Measurements from ENCODE around the gene FAIM. TPM values are rescaled to one million over a fixed set of nuclear protein-coding genes. Genes with fewer than 3 reads are reported as not detected.

The FAIM gene
- polyA plus RNA-seq (2012; rRNA removed), result 3.0 and 3.1 TPM in 2 replicates
- polyA plus RNA-seq (2012; cell fraction: cytosol; rRNA removed), result 5.3 and 8.9 TPM in 2 replicates
- 0.87 and 1.4 TPM in 2 replicates for polyA plus RNA-seq (2012; cell fraction: nucleus; rRNA removed)

DNA sequence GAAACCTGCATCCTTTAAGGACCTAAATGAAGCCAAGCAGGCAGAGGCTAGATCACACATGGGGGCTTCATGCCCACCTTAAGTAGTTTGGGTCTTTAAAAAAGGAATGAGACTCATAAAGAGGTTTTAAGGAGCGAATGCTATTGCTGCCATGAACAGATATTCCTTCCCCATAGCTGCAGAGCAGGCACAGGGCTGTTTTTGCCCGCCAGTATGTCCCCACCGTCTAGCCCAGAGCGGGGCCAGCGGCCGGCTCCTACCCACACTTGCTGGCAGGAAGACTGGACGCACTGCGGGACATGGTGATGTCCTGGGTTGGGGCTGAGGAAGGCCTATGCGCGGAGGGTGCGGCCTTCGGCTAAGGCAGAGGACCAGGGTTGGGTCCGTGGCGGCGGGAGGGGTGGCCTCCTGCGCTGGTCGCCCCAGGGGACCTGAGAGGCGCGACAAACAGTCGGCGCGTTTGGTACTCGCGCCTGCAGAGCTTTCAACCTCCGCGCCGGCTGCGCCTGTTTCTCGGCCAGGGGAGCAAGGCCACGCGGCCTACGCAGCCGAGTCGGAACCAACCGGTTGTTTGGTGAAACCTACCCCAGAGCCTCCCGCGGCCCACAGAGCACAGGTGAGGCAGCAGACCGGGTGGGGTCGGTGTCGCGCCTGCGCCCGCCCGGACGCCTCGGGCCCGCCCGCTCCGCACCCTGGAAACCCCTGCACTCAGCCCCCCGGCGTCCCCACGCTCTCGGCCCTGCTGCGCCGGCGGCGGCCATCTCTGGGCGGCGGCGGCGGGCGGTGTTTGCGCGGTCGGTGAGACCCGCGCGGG, at the start of gene FAIM:
TSS of gene FAIM (plus strand) at position 450 of the 814 bp plus-strand sequence. CDS start 10,956 bp downstream, outside the sequence.
- Histone ChIP-seq H3K9me3 (no peaks in the 10 kb centered on the region), H4K20me1 (ENCODE audit: insufficient read depth) (no peaks in the 10 kb centered on the region), H3K9ac (peak within 1 kb of the TSS; percentile 89), H3K4me2 (peak within 1 kb of the TSS; percentile 75), H3K27me3 (ENCODE audit: insufficient read depth) (no peaks in the 10 kb centered on the region), H2AFZ (ENCODE audit: low read depth) (peak within 1 kb of the TSS; percentile 92), H3F3A (replicated peaks; ENCODE audit: insufficient read depth) (no peaks in the 10 kb centered on the region), H3K4me3 (ENCODE audit: low read depth in 2 of 2, low read length in 1 of 2) (peak within 1 kb of the TSS; percentile 57 to 71), H3K79me2 (ENCODE audit: insufficient read depth) (no peaks in the 10 kb centered on the region; the same call in 1 of the 2 replicates), H3K4me1 (ENCODE audit: control insufficient read depth in 1 of 2, insufficient read depth in 2 of 2, low read depth in 1 of 2, low read length in 1 of 2) (peaks cover 0 to 5% of the 10 kb centered on the region in 2 experiments; a peak in 1 of 4 replicates), H3K9me2 (no peaks in the 10 kb centered on the region), H3K36me3 (replicated peaks in 1 of 2; ENCODE audit: control insufficient read depth in 1 of 2, insufficient read depth in 2 of 2, low read length in 1 of 2) (no peaks in the 10 kb centered on the region), H3K27ac (ENCODE audit: low read depth in 2 of 2, low read length in 1 of 2) (peak within 1 kb of the TSS; percentile 50 to 87)
- TF ChIP-seq PBX3 (IDR thresholded peaks at IDR 0.05) (no peak), YY1 (IDR thresholded peaks at IDR 0.05; ENCODE audit: low read depth) (peak; percentile 74), EZH2phosphoT487 (IDR thresholded peaks at IDR 0.05; ENCODE audit: borderline replicate concordance, low read depth) (no peak), SIN3A (IDR thresholded peaks at IDR 0.05; ENCODE audit: borderline replicate concordance, low read depth, low read length) (peak; percentile 1; the same call in 1 of the 2 replicates), MAX (IDR thresholded peaks at IDR 0.05; ENCODE audit: low read depth) (peak; percentile 79), FOXJ3 (CRISPR knock-in tag; IDR thresholded peaks at IDR 0.05) (no peak)
- POLR2A ChIA-PET, result interaction anchor here (0.6 to 1.6 kb wide), 4 partner anchors 9 to 317 kb away, joined by 3 to 15 read pairs (median 4); partner anchors contain the start of gene CEP70
- peak; percentile 86 for DNase-seq
- CTCF ChIA-PET, result interaction anchor here (0.6 to 2.9 kb wide), 5 partner anchors 9 to 315 kb away, joined by 3 to 14 read pairs (median 3); partner anchors contain the start of gene CEP70
- 53% methylated on average over 5 of the region's 68 CpGs for WGBS (ENCODE audit: low lambda C conversion rate)

GRCh38 chr3:138559134-138559533, 49.4 kb upstream of the FAIM start:
- no peaks in the 10 kb centered on the region for H3K79me2 ChIP-seq (ENCODE audit: insufficient read depth)
- H3K27ac ChIP-seq (ENCODE audit: low read depth in 2 of 2, low read length in 1 of 2), result no peak overlapping the region
- H3K4me2 ChIP-seq, result no peak overlapping the region
- CTCF ChIA-PET, result interaction anchor here (0.5 kb wide), 1 partner anchor 524 kb away, joined by 3 read pairs; no protein-coding TSS in a partner anchor
- H3K27me3 ChIP-seq (ENCODE audit: insufficient read depth), result no peaks in the 10 kb centered on the region
- POLR2A ChIA-PET, result no interaction called here
- no peaks in the 10 kb centered on the region for H3K4me1 ChIP-seq (ENCODE audit: control insufficient read depth in 1 of 2, insufficient read depth in 2 of 2, low read depth in 1 of 2, low read length in 1 of 2)
- no peak overlapping the region for H3K4me3 ChIP-seq (ENCODE audit: low read depth in 2 of 2, low read length in 1 of 2)
- peaks cover 0 to 4% of the 10 kb centered on the region in 2 experiments for H3K36me3 ChIP-seq (replicated peaks in 1 of 2; ENCODE audit: control insufficient read depth in 1 of 2, insufficient read depth in 2 of 2, low read length in 1 of 2)
- TF ChIP-seq PBX3 (IDR thresholded peaks at IDR 0.05) (no peak), RAD21 (IDR thresholded peaks at IDR 0.05; ENCODE audit: low read length) (no peak), MXI1 (IDR thresholded peaks at IDR 0.05; ENCODE audit: low read depth, low read length) (no peak), TAF1 (IDR thresholded peaks at IDR 0.05; ENCODE audit: borderline replicate concordance, low read depth, low read length) (no peak), SIN3A (IDR thresholded peaks at IDR 0.05; ENCODE audit: borderline replicate concordance, low read depth, low read length) (no peak), ELF1 (IDR thresholded peaks at IDR 0.05) (no peak), FOXJ3 (CRISPR knock-in tag; IDR thresholded peaks at IDR 0.05) (no peak), GATA2 (CRISPR knock-in tag; IDR thresholded peaks at IDR 0.05) (no peak), JUND (IDR thresholded peaks at IDR 0.05) (no peak), YY1 (IDR thresholded peaks at IDR 0.05; ENCODE audit: low read depth) (no peak)
- TF ChIP-seq, protein P1, sequence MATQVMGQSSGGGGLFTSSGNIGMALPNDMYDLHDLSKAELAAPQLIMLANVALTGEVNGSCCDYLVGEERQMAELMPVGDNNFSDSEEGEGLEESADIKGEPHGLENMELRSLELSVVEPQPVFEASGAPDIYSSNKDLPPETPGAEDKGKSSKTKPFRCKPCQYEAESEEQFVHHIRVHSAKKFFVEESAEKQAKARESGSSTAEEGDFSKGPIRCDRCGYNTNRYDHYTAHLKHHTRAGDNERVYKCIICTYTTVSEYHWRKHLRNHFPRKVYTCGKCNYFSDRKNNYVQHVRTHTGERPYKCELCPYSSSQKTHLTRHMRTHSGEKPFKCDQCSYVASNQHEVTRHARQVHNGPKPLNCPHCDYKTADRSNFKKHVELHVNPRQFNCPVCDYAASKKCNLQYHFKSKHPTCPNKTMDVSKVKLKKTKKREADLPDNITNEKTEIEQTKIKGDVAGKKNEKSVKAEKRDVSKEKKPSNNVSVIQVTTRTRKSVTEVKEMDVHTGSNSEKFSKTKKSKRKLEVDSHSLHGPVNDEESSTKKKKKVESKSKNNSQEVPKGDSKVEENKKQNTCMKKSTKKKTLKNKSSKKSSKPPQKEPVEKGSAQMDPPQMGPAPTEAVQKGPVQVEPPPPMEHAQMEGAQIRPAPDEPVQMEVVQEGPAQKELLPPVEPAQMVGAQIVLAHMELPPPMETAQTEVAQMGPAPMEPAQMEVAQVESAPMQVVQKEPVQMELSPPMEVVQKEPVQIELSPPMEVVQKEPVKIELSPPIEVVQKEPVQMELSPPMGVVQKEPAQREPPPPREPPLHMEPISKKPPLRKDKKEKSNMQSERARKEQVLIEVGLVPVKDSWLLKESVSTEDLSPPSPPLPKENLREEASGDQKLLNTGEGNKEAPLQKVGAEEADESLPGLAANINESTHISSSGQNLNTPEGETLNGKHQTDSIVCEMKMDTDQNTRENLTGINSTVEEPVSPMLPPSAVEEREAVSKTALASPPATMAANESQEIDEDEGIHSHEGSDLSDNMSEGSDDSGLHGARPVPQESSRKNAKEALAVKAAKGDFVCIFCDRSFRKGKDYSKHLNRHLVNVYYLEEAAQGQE (IDR thresholded peaks at IDR 0.05; ENCODE audit: low read depth, low read length), result no peak
- TF ChIP-seq, protein P2, sequence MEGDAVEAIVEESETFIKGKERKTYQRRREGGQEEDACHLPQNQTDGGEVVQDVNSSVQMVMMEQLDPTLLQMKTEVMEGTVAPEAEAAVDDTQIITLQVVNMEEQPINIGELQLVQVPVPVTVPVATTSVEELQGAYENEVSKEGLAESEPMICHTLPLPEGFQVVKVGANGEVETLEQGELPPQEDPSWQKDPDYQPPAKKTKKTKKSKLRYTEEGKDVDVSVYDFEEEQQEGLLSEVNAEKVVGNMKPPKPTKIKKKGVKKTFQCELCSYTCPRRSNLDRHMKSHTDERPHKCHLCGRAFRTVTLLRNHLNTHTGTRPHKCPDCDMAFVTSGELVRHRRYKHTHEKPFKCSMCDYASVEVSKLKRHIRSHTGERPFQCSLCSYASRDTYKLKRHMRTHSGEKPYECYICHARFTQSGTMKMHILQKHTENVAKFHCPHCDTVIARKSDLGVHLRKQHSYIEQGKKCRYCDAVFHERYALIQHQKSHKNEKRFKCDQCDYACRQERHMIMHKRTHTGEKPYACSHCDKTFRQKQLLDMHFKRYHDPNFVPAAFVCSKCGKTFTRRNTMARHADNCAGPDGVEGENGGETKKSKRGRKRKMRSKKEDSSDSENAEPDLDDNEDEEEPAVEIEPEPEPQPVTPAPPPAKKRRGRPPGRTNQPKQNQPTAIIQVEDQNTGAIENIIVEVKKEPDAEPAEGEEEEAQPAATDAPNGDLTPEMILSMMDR (IDR thresholded peaks at IDR 0.05), result no peak
- TF ChIP-seq, protein P3, sequence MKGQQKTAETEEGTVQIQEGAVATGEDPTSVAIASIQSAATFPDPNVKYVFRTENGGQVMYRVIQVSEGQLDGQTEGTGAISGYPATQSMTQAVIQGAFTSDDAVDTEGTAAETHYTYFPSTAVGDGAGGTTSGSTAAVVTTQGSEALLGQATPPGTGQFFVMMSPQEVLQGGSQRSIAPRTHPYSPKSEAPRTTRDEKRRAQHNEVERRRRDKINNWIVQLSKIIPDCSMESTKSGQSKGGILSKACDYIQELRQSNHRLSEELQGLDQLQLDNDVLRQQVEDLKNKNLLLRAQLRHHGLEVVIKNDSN (IDR thresholded peaks at IDR 0.05; ENCODE audit: borderline replicate concordance, low read depth), result no peak
- no peak overlapping the region for H2AFZ ChIP-seq (ENCODE audit: low read depth)
- no peak overlapping the region for H3K9ac ChIP-seq
- no peak for DNase-seq
- 63% methylated on average over 4 of the region's 4 CpGs for WGBS (ENCODE audit: low lambda C conversion rate)
- H3K9me2 ChIP-seq, result no peaks in the 10 kb centered on the region
- no peaks in the 10 kb centered on the region for H4K20me1 ChIP-seq (ENCODE audit: insufficient read depth)
- 0 out of 2 replicates have a peak, but pooled peaks cover 3% of the 10 kb centered on the region for H3K9me3 ChIP-seq
- no peaks in the 10 kb centered on the region for H3F3A ChIP-seq (replicated peaks; ENCODE audit: insufficient read depth)

All from SK-N-SH (cell line).